ENCODE results near the gene DPYD. TPM values are rescaled to one million over a fixed set of nuclear protein-coding genes. Genes with fewer than 3 reads are reported as not detected.

DPYD gene
- total RNA-seq (41.6 TPM), polyA plus RNA-seq (ENCODE audit: insufficient read depth, low read depth, low replicate concordance) (4.9 TPM)
- long read RNA-seq, donor 1, full-length matches to known transcripts, result 1 of 1 reads
- long read RNA-seq, donor 1, partial matches to known transcripts, result 0 of 1 reads
- long read RNA-seq, donor 1, other reads (novel, unspliced or antisense), result 0 of 1 reads
- long read RNA-seq, donor 2, result 0 reads
- long read RNA-seq, donor 3, result 0 reads
- long read RNA-seq, donor 4, full-length matches to known transcripts, result 2 of 2 reads
- long read RNA-seq, donor 4, partial matches to known transcripts, result 0 of 2 reads
- long read RNA-seq, donor 4, other reads (novel, unspliced or antisense), result 0 of 2 reads
- long read RNA-seq, donor 5, result 0 reads
- long read RNA-seq, donor 6, partial matches to known transcripts, result 0 of 1 reads
- long read RNA-seq, donor 6, other reads (novel, unspliced or antisense), result 0 of 1 reads
- long read RNA-seq, donor 7, full-length matches to known transcripts, result 7 of 20 reads
- long read RNA-seq, donor 7, partial matches to known transcripts, result 6 of 20 reads
- long read RNA-seq, donor 7, other reads (novel, unspliced or antisense), result 7 of 20 reads
- long read RNA-seq, donor 8, full-length matches to known transcripts, result 1 of 1 reads
- long read RNA-seq, donor 8, partial matches to known transcripts, result 0 of 1 reads
- long read RNA-seq, donor 8, other reads (novel, unspliced or antisense), result 0 of 1 reads
- long read RNA-seq, donor 9, result 0 reads
- long read RNA-seq, donor 10, full-length matches to known transcripts, result 1 of 1 reads
- long read RNA-seq, donor 10, partial matches to known transcripts, result 0 of 1 reads
- long read RNA-seq, donor 10, other reads (novel, unspliced or antisense), result 0 of 1 reads

DNA sequence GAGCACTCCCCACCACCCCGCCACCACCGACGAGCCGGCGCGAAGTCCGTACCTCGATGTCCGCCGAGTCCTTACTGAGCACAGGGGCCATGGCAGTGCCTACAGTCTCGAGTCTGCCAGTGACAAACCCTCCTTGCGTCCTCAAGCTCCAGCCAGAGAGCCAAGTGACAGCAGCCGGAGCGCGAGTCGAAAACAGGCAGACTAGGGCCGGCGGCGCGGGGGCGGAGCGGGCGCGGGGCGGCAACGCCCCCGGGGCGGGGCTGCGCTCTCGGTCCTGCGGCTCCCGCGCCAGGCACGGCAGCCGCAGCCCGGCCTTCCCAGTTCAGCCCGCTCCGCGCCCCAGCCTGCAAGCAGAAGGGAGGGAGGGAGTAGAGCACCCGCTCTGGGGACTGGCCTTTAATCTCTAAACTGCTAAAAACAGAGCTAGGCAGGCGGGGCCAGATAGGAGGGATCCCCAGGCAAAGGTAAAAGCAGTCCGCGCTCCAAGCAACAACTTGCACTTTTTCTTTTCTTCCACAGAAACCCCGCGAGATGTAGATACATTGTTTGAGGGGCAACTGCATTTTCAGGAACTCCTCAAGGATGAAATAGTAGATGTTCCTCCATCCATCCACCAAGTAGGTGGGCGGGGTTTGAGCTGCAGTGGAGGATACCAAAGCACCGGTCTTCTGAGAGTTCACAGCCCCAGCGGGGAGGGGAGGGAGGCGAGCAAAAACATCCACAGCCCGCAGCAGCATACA, at the start of gene DPYD:
Gene DPYD (minus strand): TSS at position 203 of the 740 bp plus-strand sequence. CDS start 112 bp downstream, at position 91.
- Histone ChIP-seq H3K27me3 (ENCODE audit: control insufficient read depth, insufficient read depth, low read length) (no peaks in the 10 kb centered on the region), H3K36me3 (ENCODE audit: control insufficient read depth in 2 of 3, insufficient read depth in 3 of 3, low read length in 3 of 3) (no peaks in the 10 kb centered on the region), H3K4me1 (ENCODE audit: control insufficient read depth in 2 of 3, insufficient read depth in 2 of 3, low read depth in 1 of 3, low read length in 3 of 3) (peaks cover 0 to 5% (median 0%) of the 10 kb centered on the region in 3 donors), H3K9ac (ENCODE audit: low read length in 3 of 3) (peak within 1 kb of the TSS; percentile 28 to 94 (median 71)), H3K27ac (ENCODE audit: low read depth in 2 of 2, low read length in 2 of 2) (peak within 1 kb of the TSS; percentile 89 to 94), H3K4me3 (ENCODE audit: low read length in 3 of 3) (peak within 1 kb of the TSS; percentile 80 to 95 (median 82)), H3K9me3 (ENCODE audit: control insufficient read depth in 2 of 3, insufficient read depth in 1 of 3, low read length in 3 of 3) (no peaks in the 10 kb centered on the region)
- TF ChIP-seq, protein P1, sequence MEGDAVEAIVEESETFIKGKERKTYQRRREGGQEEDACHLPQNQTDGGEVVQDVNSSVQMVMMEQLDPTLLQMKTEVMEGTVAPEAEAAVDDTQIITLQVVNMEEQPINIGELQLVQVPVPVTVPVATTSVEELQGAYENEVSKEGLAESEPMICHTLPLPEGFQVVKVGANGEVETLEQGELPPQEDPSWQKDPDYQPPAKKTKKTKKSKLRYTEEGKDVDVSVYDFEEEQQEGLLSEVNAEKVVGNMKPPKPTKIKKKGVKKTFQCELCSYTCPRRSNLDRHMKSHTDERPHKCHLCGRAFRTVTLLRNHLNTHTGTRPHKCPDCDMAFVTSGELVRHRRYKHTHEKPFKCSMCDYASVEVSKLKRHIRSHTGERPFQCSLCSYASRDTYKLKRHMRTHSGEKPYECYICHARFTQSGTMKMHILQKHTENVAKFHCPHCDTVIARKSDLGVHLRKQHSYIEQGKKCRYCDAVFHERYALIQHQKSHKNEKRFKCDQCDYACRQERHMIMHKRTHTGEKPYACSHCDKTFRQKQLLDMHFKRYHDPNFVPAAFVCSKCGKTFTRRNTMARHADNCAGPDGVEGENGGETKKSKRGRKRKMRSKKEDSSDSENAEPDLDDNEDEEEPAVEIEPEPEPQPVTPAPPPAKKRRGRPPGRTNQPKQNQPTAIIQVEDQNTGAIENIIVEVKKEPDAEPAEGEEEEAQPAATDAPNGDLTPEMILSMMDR (IDR thresholded peaks at IDR 0.05; ENCODE audit: borderline replicate concordance, extremely low read depth, insufficient read depth), result no peak
- DNase-seq (peak; percentile 92 to 95 (median 94)), FAIRE-seq (no peak)
- intact Hi-C loops (cut with DNase I), result no loop called here

GRCh38 chr1:97960470-97960869, 39.6 kb upstream of the DPYD start:
- Histone ChIP-seq H3K9ac (ENCODE audit: low read length in 3 of 3) (no peak overlapping the region), H3K9me3 (ENCODE audit: control insufficient read depth in 2 of 3, insufficient read depth in 1 of 3, low read length in 3 of 3) (no peaks in the 10 kb centered on the region), H3K27me3 (ENCODE audit: control insufficient read depth, insufficient read depth, low read length) (no peaks in the 10 kb centered on the region), H3K4me3 (ENCODE audit: low read length in 3 of 3) (no peak overlapping the region), H3K4me1 (ENCODE audit: control insufficient read depth in 2 of 3, insufficient read depth in 2 of 3, low read depth in 1 of 3, low read length in 3 of 3) (no peaks in the 10 kb centered on the region), H3K27ac (ENCODE audit: low read depth in 2 of 2, low read length in 2 of 2) (no peak overlapping the region), H3K36me3 (ENCODE audit: control insufficient read depth in 2 of 3, insufficient read depth in 3 of 3, low read length in 3 of 3) (no peaks in the 10 kb centered on the region)
- intact Hi-C loops (cut with DNase I), result no loop called here
- DNase-seq (no peak), FAIRE-seq (no peak)
- TF ChIP-seq, protein P1 (IDR thresholded peaks at IDR 0.05; ENCODE audit: borderline replicate concordance, extremely low read depth, insufficient read depth), result no peak

DNA sequence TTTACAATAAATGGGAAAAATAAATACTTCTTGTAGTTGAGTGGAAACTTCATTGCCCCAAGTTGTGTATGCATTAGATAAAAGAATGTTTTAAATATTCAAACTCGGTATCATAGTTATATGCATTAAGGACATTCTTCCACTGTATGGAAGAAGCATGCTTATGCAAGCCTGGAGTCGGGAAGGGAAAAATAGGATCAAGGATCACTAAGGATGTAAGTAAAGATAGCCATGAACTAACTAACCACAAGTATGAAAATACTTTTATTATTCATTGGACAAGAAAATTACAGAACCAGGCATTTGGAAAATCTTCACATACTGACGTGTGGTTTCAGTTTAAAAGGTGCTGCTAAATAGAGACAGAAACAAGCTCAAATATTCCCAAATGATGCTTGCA, 26.9 kb upstream of the DPYD start:
- H3K4me1 ChIP-seq (ENCODE audit: control insufficient read depth in 2 of 3, insufficient read depth in 2 of 3, low read depth in 1 of 3, low read length in 3 of 3), result no peaks in the 10 kb centered on the region
- no peaks in the 10 kb centered on the region for H3K9me3 ChIP-seq (ENCODE audit: control insufficient read depth in 2 of 3, insufficient read depth in 1 of 3, low read length in 3 of 3)
- intact Hi-C loops (cut with DNase I), result no loop called here
- H3K9ac ChIP-seq (ENCODE audit: low read length in 3 of 3), result no peak overlapping the region
- no peaks in the 10 kb centered on the region for H3K36me3 ChIP-seq (ENCODE audit: control insufficient read depth in 2 of 3, insufficient read depth in 3 of 3, low read length in 3 of 3)
- H3K4me3 ChIP-seq (ENCODE audit: low read length in 3 of 3), result no peak overlapping the region
- TF ChIP-seq, protein P1 (IDR thresholded peaks at IDR 0.05; ENCODE audit: borderline replicate concordance, extremely low read depth, insufficient read depth), result no peak
- FAIRE-seq, result no peak
- no peak overlapping the region for H3K27ac ChIP-seq (ENCODE audit: low read depth in 2 of 2, low read length in 2 of 2)
- DNase-seq, result no peak
- no peaks in the 10 kb centered on the region for H3K27me3 ChIP-seq (ENCODE audit: control insufficient read depth, insufficient read depth, low read length)

Data from kidney (tissue), 22 donors.